HepG2 (cell line): Measurements from ENCODE around the gene XRN1. TPM values are rescaled to one million over a fixed set of nuclear protein-coding genes. Genes with fewer than 3 reads are reported as not detected.

Experiments used
- BRD4 ChIP-seq: sonication (generic); formaldehyde crosslinking; IDR thresholded peaks from 2 replicates; pipeline ENCODE4 v1.4.0; 2020; ENCODE audit warnings: missing genetic modification reagents
- FOSL2 ChIP-seq: sonication (generic); formaldehyde crosslinking; IDR thresholded peaks from 2 replicates; pipeline ENCODE4 v1.4.0; 2020; ENCODE audit warnings: missing genetic modification reagents
- HDAC1 ChIP-seq: sonication (generic); formaldehyde crosslinking; IDR thresholded peaks from 2 replicates; pipeline ENCODE4 v1.5.1; 2020; ENCODE audit warnings: mild to moderate bottlenecking, missing genetic modification reagents
- HES4 ChIP-seq: sonication (generic); formaldehyde crosslinking; IDR thresholded peaks from 2 replicates; pipeline ENCODE4 v1.9.0; 2021; ENCODE audit warnings: mild to moderate bottlenecking, missing genetic modification reagents, borderline replicate concordance
- HNF4A ChIP-seq: sonication (generic); formaldehyde crosslinking; IDR thresholded peaks from 2 replicates; pipeline ENCODE4 v1.4.0; 2020; ENCODE audit warnings: missing genetic modification reagents
- LBX2 ChIP-seq: sonication (generic); formaldehyde crosslinking; IDR thresholded peaks from 2 replicates; pipeline ENCODE4 v1.5.0; 2020; ENCODE audit warnings: missing genetic modification reagents, mild to moderate bottlenecking, borderline replicate concordance
- PRDM10 ChIP-seq: sonication (generic); formaldehyde crosslinking; IDR thresholded peaks from 2 replicates; pipeline ENCODE4 v1.4.0; 2020; ENCODE audit warnings: low read depth, missing genetic modification reagents
- PRDM15 ChIP-seq: sonication (generic); formaldehyde crosslinking; IDR thresholded peaks from 2 replicates; pipeline ENCODE4 v1.4.0; 2020; ENCODE audit warnings: missing genetic modification reagents
- SMC3 ChIP-seq: IDR thresholded peaks from 2 replicates; pipeline ENCODE4 v1.6.1; 2011; ENCODE audit warnings: low read length, improper control_type of control experiment
- TCF7 ChIP-seq: sonication (generic); IDR thresholded peaks from 2 replicates; pipeline ENCODE4 v1.6.1; 2016; ENCODE audit warnings: antibody characterized with exemption, low read depth
- TFE3 ChIP-seq: IDR thresholded peaks from 2 replicates; pipeline ENCODE4 v1.6.1; 2016
- ZNF331 ChIP-seq: sonication (generic); formaldehyde crosslinking; IDR thresholded peaks from 2 replicates; pipeline ENCODE4 v1.4.0; 2020; ENCODE audit warnings: missing genetic modification reagents
- ZNF343 ChIP-seq: sonication (generic); formaldehyde crosslinking; IDR thresholded peaks from 2 replicates; pipeline ENCODE4 v1.4.0; 2020; ENCODE audit warnings: mild to moderate bottlenecking, missing genetic modification reagents
- polyA plus RNA-seq, 8 experiments: library from polyadenylated mRNA; depleted of rRNA in 3 of 8; stranded (reverse) in 7 of 8; unstranded in 1 of 8; fragments of >200 nt; fragmentation: Illumina TruSeq in 4 of 8; extraction: Trizol in 4 of 8; gene quantifications; 2 replicates each; pipeline versions ENCODE4 v1.2.1 to v1.2.3, GENCODE V29; 2011 to 2016; ENCODE audit warnings: low read depth in 4 of 8, missing spikeins in 1 of 8, mixed read lengths in 1 of 8; ENCODE audit not compliant: insufficient read depth in 1 of 8
- total RNA-seq, 5 experiments: library from RNA; depleted of rRNA; stranded (reverse); fragments of >200 nt; fragmentation: Illumina TruSeq; extraction: Trizol; gene quantifications; 2 replicates each; pipeline ENCODE4 v1.2.3, GENCODE V29; 2016; ENCODE audit warnings: low read depth in 1 of 5
- TF ChIP-seq, protein P1 (sequence below): sonication (generic); formaldehyde crosslinking; IDR thresholded peaks from 2 replicates; pipeline ENCODE4 v1.5.1; 2020; ENCODE audit warnings: missing genetic modification reagents, mild to moderate bottlenecking, borderline replicate concordance
- TF ChIP-seq, protein P2 (sequence below): fragments of 450-650 bp; IDR thresholded peaks from 2 replicates; pipeline ENCODE4 v1.6.1; 2016

The XRN1 gene
- total and polyA plus RNA-seq, 2 of the 13 experiments (the other 11 are each of a cell fraction or from before 2014, with no cell fraction given), result 13.2 to 13.3 TPM

DNA sequence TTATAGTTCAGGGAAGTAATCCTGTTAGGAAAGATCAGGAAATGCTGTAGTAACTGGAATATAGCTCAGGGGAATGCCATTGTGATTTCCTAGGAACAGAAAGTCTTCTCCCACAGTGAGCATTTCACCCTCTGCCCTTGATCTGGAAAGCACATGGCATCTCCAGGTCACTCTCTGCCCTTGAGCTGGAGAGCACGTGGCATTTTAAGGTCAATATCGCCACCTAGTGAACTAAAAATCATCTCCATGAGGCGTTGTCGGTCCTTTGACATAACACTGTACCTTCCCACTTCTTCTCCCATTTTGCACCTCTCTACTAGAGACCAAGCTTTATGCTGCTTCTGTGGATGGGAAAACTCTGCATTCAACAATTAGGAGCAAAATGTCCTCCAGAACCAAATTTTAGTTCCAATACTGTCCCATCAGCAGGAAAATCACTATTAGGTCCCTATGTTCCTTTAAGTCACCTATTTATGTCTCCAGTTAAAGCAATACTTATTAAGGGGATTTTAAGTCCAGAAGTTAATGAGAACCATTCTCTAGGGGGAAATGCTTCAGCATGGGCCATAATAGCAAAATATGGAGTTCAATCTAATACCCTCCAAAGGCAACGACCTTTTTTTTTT, 167.8 kb downstream of the XRN1 start (continued):
- TF ChIP-seq PRDM10 (CRISPR knock-in tag), result no peak
- no peak for TF ChIP-seq TCF7
- no peak for TF ChIP-seq PRDM15 (CRISPR knock-in tag)
- TF ChIP-seq, protein P1, sequence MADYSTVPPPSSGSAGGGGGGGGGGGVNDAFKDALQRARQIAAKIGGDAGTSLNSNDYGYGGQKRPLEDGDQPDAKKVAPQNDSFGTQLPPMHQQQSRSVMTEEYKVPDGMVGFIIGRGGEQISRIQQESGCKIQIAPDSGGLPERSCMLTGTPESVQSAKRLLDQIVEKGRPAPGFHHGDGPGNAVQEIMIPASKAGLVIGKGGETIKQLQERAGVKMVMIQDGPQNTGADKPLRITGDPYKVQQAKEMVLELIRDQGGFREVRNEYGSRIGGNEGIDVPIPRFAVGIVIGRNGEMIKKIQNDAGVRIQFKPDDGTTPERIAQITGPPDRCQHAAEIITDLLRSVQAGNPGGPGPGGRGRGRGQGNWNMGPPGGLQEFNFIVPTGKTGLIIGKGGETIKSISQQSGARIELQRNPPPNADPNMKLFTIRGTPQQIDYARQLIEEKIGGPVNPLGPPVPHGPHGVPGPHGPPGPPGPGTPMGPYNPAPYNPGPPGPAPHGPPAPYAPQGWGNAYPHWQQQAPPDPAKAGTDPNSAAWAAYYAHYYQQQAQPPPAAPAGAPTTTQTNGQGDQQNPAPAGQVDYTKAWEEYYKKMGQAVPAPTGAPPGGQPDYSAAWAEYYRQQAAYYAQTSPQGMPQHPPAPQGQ (CRISPR knock-in tag), result no peak
- TF ChIP-seq HNF4A (CRISPR knock-in tag), result peak; percentile 22; the same call in 1 of the 2 replicates
- peak; percentile 66; the same call in 1 of the 2 replicates for TF ChIP-seq TFE3 (CRISPR knock-in tag)
- TF ChIP-seq ZNF343 (CRISPR knock-in tag), result no peak
- TF ChIP-seq LBX2 (CRISPR knock-in tag), result no peak
- TF ChIP-seq FOSL2 (CRISPR knock-in tag), result peak; percentile 26; the same call in 1 of the 2 replicates
- no peak for TF ChIP-seq HES4 (CRISPR knock-in tag)
- TF ChIP-seq HDAC1 (CRISPR knock-in tag), result no peak
- TF ChIP-seq BRD4 (CRISPR knock-in tag), result no peak
- TF ChIP-seq ZNF331 (CRISPR knock-in tag), result peak; percentile 66
- peak; percentile 85 for TF ChIP-seq SMC3
- TF ChIP-seq, protein P2, sequence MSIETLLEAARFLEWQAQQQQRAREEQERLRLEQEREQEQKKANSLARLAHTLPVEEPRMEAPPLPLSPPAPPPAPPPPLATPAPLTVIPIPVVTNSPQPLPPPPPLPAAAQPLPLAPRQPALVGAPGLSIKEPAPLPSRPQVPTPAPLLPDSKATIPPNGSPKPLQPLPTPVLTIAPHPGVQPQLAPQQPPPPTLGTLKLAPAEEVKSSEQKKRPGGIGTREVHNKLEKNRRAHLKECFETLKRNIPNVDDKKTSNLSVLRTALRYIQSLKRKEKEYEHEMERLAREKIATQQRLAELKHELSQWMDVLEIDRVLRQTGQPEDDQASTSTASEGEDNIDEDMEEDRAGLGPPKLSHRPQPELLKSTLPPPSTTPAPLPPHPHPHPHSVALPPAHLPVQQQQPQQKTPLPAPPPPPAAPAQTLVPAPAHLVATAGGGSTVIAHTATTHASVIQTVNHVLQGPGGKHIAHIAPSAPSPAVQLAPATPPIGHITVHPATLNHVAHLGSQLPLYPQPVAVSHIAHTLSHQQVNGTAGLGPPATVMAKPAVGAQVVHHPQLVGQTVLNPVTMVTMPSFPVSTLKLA, result peak; percentile 100
